SK-N-SH (cell line): Measurements from ENCODE around the gene S100A6. TPM values are rescaled to one million over a fixed set of nuclear protein-coding genes. Genes with fewer than 3 reads are reported as not detected.

Experiments used
- CTCF ChIA-PET: fragments of 300-600, 350-600 bp; formaldehyde crosslinking; extraction: SDS; loops from one replicate; lab custom pipeline; 2021; lab: Yijun Ruan, JAX
- POLR2A ChIA-PET: fragments of 350-600 bp; sonication (Branson Sonifier 250); formaldehyde crosslinking; extraction: SDS; loops from one replicate; lab custom pipeline; 2020; ENCODE audit warnings: antibody characterized with exemption, inconsistent platforms; lab: Yijun Ruan, JAX
- DNase-seq: peaks from one replicate; pipeline ENCODE4 v3.0.0; 2012
- H2AFZ ChIP-seq: fragments of 200-600 bp; sonication (generic); 2 replicates; pipeline ENCODE4 v1.8.1; 2016; ENCODE audit warnings: antibody characterized with exemption, mild to moderate bottlenecking, low read depth
- H3F3A ChIP-seq: fragments of 200-600 bp; sonication (generic); replicated peaks from 2 replicates; pipeline ENCODE3; 2016; ENCODE audit warnings: antibody characterized with exemption, mild to moderate bottlenecking; ENCODE audit not compliant: insufficient read depth
- H3K27ac ChIP-seq, 2 experiments: fragments of 200-500 bp in 1 of 2; fragments of 200-600 bp in 1 of 2; sonication (Bioruptor generic) in 1 of 2; sonication (generic), shearing (Covaris generic) in 1 of 2; 2 replicates each; pipeline versions ENCODE4 v1.5.1 to v1.6.1; 2014 to 2016; ENCODE audit warnings: low read depth in 2 of 2, inconsistent platforms in 1 of 2, low read length in 1 of 2, mild to moderate bottlenecking in 1 of 2, mixed read lengths in 1 of 2
- H3K27me3 ChIP-seq: fragments of 200-600 bp; sonication (generic), shearing (Covaris generic); 2 replicates; pipeline ENCODE4 v1.6.1; 2016; ENCODE audit warnings: mixed run types; ENCODE audit not compliant: insufficient read depth
- H3K36me3 ChIP-seq, 2 experiments: fragments of 200-500 bp in 1 of 2; fragments of 200-600 bp in 1 of 2; sonication (Bioruptor generic) in 1 of 2; sonication (generic) in 1 of 2; replicated peaks in 1 of 2; 2 replicates each; pipeline versions ENCODE3 to v1.5.1; 2014 to 2016; ENCODE audit warnings: low read length in 1 of 2, mild to moderate bottlenecking in 1 of 2; ENCODE audit not compliant: insufficient read depth in 2 of 2, control insufficient read depth in 1 of 2
- H3K4me1 ChIP-seq, 2 experiments: fragments of 200-500 bp in 1 of 2; fragments of 200-600 bp in 1 of 2; sonication (Bioruptor generic) in 1 of 2; sonication (generic), shearing (Covaris generic) in 1 of 2; 2 replicates each; pipeline versions ENCODE4 v1.5.1 to v1.6.1; 2014 to 2016; ENCODE audit warnings: low read depth in 1 of 2, low read length in 1 of 2, mixed run types in 1 of 2; ENCODE audit not compliant: insufficient read depth in 2 of 2, control insufficient read depth in 1 of 2
- H3K4me2 ChIP-seq: fragments of 200-600 bp; sonication (generic), shearing (Covaris generic); 2 replicates; pipeline ENCODE4 v1.6.1; 2017; ENCODE audit warnings: mixed run types
- H3K4me3 ChIP-seq, 2 experiments: fragments of 200-500 bp in 1 of 2; fragments of 200-600 bp in 1 of 2; sonication (Bioruptor generic) in 1 of 2; sonication (generic), shearing (Covaris generic) in 1 of 2; 2 replicates each; pipeline versions ENCODE4 v1.5.1 to v1.8.1; 2014 to 2016; ENCODE audit warnings: low read depth in 2 of 2, inconsistent platforms in 1 of 2, low read length in 1 of 2, mild to moderate bottlenecking in 1 of 2, mixed read lengths in 1 of 2, moderate library complexity in 1 of 2
- H3K79me2 ChIP-seq: fragments of 200-600 bp; sonication (generic); 2 replicates; pipeline ENCODE4 v1.8.1; 2017; ENCODE audit warnings: mild to moderate bottlenecking; ENCODE audit not compliant: insufficient read depth
- H3K9ac ChIP-seq: fragments of 200-600 bp; sonication (generic); 2 replicates; pipeline ENCODE4 v1.6.1; 2017; ENCODE audit warnings: mixed run types
- H3K9me2 ChIP-seq: fragments of 200-600 bp; sonication (generic); 2 replicates; pipeline ENCODE4 v1.6.1; 2017; ENCODE audit warnings: mixed run types
- H3K9me3 ChIP-seq: fragments of 200-600 bp; sonication (generic); 2 replicates; pipeline ENCODE4 v1.6.1; 2017; ENCODE audit warnings: mixed run types, mild to moderate bottlenecking, moderate library complexity
- H4K20me1 ChIP-seq: fragments of 200-600 bp; sonication (generic); 2 replicates; pipeline ENCODE4 v1.6.1; 2017; ENCODE audit warnings: mild to moderate bottlenecking, mixed run types; ENCODE audit not compliant: insufficient read depth
- ELF1 ChIP-seq: IDR thresholded peaks from 2 replicates; pipeline ENCODE4 v1.4.0; 2012
- FOXJ3 ChIP-seq: sonication (generic); formaldehyde crosslinking; IDR thresholded peaks from 2 replicates; pipeline ENCODE4 v1.5.1; 2020; ENCODE audit warnings: mild to moderate bottlenecking, missing genetic modification reagents
- FOXM1 ChIP-seq: IDR thresholded peaks from 2 replicates; pipeline ENCODE4 v1.4.0; 2012; ENCODE audit warnings: low read depth, mild to moderate bottlenecking
- GABPA ChIP-seq: IDR thresholded peaks from 2 replicates; pipeline ENCODE4 v1.4.0; 2012; ENCODE audit warnings: low read depth, mild to moderate bottlenecking
- GATA2 ChIP-seq: sonication (generic); formaldehyde crosslinking; IDR thresholded peaks from 2 replicates; pipeline ENCODE4 v1.5.0; 2020; ENCODE audit warnings: mild to moderate bottlenecking, missing genetic modification reagents
- MEF2A ChIP-seq: IDR thresholded peaks from 2 replicates; pipeline ENCODE4 v1.4.0; 2012; ENCODE audit warnings: low read depth, borderline replicate concordance
- MXI1 ChIP-seq: IDR thresholded peaks from 2 replicates; pipeline ENCODE4 v1.6.1; 2012; ENCODE audit warnings: mild to moderate bottlenecking, low read depth, low read length, improper control_type of control experiment
- RAD21 ChIP-seq: IDR thresholded peaks from 2 replicates; pipeline ENCODE4 v1.6.1; 2012; ENCODE audit warnings: mild to moderate bottlenecking, low read length
- RCOR1 ChIP-seq: fragments of 150-350 bp; IDR thresholded peaks from 2 replicates; pipeline ENCODE4 v1.6.1; 2017; ENCODE audit warnings: antibody characterized with exemption, low read length
- RFX5 ChIP-seq: IDR thresholded peaks from 2 replicates; pipeline ENCODE4 v1.6.1; 2012; ENCODE audit warnings: mild to moderate bottlenecking, improper control_type of control experiment, low read length
- SIN3A ChIP-seq: IDR thresholded peaks from 2 replicates; pipeline ENCODE4 v1.6.1; 2012; ENCODE audit warnings: low read depth, mild to moderate bottlenecking, low read length, moderate library complexity, borderline replicate concordance
- SMC3 ChIP-seq: IDR thresholded peaks from 2 replicates; pipeline ENCODE4 v1.6.1; 2012; ENCODE audit warnings: low read depth, low read length, improper control_type of control experiment
- TAF1 ChIP-seq: IDR thresholded peaks from 2 replicates; pipeline ENCODE4 v1.6.1; 2012; ENCODE audit warnings: low read depth, mild to moderate bottlenecking, low read length, moderate library complexity, borderline replicate concordance
- WGBS: methylation state at CpG from one replicate; pipeline ENCODE4 v1.1.6; 2017; ENCODE audit warnings: low lambda C conversion rate; 5-methylcytosine and 5-hydroxymethylcytosine counted together
- polyA plus RNA-seq, 3 experiments: library from polyadenylated mRNA; depleted of rRNA; stranded (reverse); fragments of >200 nt; gene quantifications; 2 replicates each; pipeline ENCODE4 v1.2.3, GENCODE V29; 2012
- TF ChIP-seq, protein P1 (sequence below): IDR thresholded peaks from 2 replicates; pipeline ENCODE4 v1.4.0; 2012; ENCODE audit warnings: low read depth, borderline replicate concordance
- TF ChIP-seq, protein P2 (sequence below): IDR thresholded peaks from 2 replicates; pipeline ENCODE4 v1.4.0; 2012; ENCODE audit warnings: low read depth, borderline replicate concordance
- TF ChIP-seq, protein P3 (sequence below): IDR thresholded peaks from 2 replicates; pipeline ENCODE4 v1.4.0; 2012; ENCODE audit warnings: low read depth
- TF ChIP-seq, protein P4 (sequence below): IDR thresholded peaks from 2 replicates; pipeline ENCODE4; 2012

S100A6 gene
- polyA plus RNA-seq, 1 of the 3 experiments (the other 2 are of a cell fraction) = 895 TPM

DNA sequence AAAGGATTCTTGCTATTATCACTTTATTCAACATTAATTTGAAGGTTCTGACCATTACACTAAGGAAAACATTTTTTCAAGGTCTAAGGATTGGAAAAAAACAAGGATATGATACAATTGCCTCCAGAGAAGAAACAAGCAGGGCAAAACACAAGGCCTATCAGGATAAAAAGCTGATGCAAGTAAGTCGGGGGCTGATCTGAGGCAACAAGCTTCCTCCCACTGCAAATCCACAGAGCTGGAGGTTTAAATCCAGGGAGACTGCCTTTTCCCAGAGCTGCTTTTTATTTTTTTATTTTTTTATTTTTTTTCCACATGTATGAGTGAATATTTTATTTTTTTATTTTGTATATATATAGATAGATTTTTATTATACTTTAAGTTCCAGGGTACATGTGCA, 49.2 kb upstream of the S100A6 start:
- H3K9me3 ChIP-seq = no peaks in the 10 kb centered on the region
- no peaks in the 10 kb centered on the region for H3K27me3 ChIP-seq
- H3K27ac ChIP-seq = no peak overlapping the region
- DNase-seq = no peak
- 91% methylated on average over 1 of the region's 1 CpG for WGBS
- CTCF ChIA-PET = interaction anchor here (0.6 to 3.3 kb wide), 5 partner anchors 11 to 401 kb away, joined by 3 to 18 read pairs (median 4); partner anchors contain the start of gene RAB13
- peaks cover 0 to 3% of the 10 kb centered on the region in 2 experiments; a peak in 2 of 4 replicates for H3K4me1 ChIP-seq
- H3F3A ChIP-seq = no peaks in the 10 kb centered on the region
- H3K9me2 ChIP-seq = no peaks in the 10 kb centered on the region
- POLR2A ChIA-PET = no interaction called here
- H3K4me2 ChIP-seq = no peak overlapping the region
- H2AFZ ChIP-seq = no peak overlapping the region
- no peak overlapping the region for H3K9ac ChIP-seq
- no peaks in the 10 kb centered on the region for H3K36me3 ChIP-seq
- TF ChIP-seq SIN3A (no peak), FOXJ3 (CRISPR knock-in tag) (no peak), SMC3 (no peak), RFX5 (no peak), MEF2A (no peak), GATA2 (CRISPR knock-in tag) (no peak), ELF1 (no peak), MXI1 (no peak), RAD21 (no peak), RCOR1 (no peak), GABPA (no peak), TAF1 (no peak), FOXM1 (no peak)
- TF ChIP-seq, protein P1, sequence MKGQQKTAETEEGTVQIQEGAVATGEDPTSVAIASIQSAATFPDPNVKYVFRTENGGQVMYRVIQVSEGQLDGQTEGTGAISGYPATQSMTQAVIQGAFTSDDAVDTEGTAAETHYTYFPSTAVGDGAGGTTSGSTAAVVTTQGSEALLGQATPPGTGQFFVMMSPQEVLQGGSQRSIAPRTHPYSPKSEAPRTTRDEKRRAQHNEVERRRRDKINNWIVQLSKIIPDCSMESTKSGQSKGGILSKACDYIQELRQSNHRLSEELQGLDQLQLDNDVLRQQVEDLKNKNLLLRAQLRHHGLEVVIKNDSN = no peak
- TF ChIP-seq, protein P2, sequence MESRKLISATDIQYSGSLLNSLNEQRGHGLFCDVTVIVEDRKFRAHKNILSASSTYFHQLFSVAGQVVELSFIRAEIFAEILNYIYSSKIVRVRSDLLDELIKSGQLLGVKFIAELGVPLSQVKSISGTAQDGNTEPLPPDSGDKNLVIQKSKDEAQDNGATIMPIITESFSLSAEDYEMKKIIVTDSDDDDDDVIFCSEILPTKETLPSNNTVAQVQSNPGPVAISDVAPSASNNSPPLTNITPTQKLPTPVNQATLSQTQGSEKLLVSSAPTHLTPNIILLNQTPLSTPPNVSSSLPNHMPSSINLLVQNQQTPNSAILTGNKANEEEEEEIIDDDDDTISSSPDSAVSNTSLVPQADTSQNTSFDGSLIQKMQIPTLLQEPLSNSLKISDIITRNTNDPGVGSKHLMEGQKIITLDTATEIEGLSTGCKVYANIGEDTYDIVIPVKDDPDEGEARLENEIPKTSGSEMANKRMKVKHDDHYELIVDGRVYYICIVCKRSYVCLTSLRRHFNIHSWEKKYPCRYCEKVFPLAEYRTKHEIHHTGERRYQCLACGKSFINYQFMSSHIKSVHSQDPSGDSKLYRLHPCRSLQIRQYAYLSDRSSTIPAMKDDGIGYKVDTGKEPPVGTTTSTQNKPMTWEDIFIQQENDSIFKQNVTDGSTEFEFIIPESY = no peak
- TF ChIP-seq, protein P3, sequence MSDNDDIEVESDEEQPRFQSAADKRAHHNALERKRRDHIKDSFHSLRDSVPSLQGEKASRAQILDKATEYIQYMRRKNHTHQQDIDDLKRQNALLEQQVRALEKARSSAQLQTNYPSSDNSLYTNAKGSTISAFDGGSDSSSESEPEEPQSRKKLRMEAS = no peak
- TF ChIP-seq, protein P4, sequence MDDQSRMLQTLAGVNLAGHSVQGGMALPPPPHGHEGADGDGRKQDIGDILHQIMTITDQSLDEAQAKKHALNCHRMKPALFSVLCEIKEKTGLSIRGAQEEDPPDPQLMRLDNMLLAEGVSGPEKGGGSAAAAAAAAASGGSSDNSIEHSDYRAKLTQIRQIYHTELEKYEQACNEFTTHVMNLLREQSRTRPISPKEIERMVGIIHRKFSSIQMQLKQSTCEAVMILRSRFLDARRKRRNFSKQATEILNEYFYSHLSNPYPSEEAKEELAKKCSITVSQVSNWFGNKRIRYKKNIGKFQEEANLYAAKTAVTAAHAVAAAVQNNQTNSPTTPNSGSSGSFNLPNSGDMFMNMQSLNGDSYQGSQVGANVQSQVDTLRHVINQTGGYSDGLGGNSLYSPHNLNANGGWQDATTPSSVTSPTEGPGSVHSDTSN = no peak
- no peak overlapping the region for H3K4me3 ChIP-seq
- no peaks in the 10 kb centered on the region for H4K20me1 ChIP-seq
- H3K79me2 ChIP-seq = no peaks in the 10 kb centered on the region
